Trophoblast cell (in vitro differentiated cells and primary cell): Measurements from ENCODE around the gene UNK.

ENCODE experiments used
- DNase-seq, 2 donors: peaks; one replicate each; pipeline ENCODE4 v3.0.0-alpha.2; 2016
- H2AFZ ChIP-seq: 2 replicates; pipeline ENCODE4 v1.6.1; 2013; ENCODE audit warnings: low read length, moderate library complexity, mild to moderate bottlenecking; ENCODE audit not compliant: insufficient read depth, poor library complexity
- H2AK5ac ChIP-seq: 2 replicates; pipeline ENCODE4 v1.6.1; 2013; ENCODE audit warnings: mild to moderate bottlenecking, low read length
- H2BK120ac ChIP-seq: 2 replicates; pipeline ENCODE4 v1.6.1; 2013; ENCODE audit warnings: low read length, mild to moderate bottlenecking, moderate library complexity; ENCODE audit not compliant: insufficient read depth, poor library complexity
- H2BK12ac ChIP-seq: 2 replicates; pipeline ENCODE4 v1.6.1; 2013; ENCODE audit warnings: mild to moderate bottlenecking, low read length, moderate library complexity
- H2BK5ac ChIP-seq: 2 replicates; pipeline ENCODE4 v1.6.1; 2013; ENCODE audit warnings: low read length, low read depth, moderate library complexity, mild to moderate bottlenecking; ENCODE audit not compliant: poor library complexity
- H3K14ac ChIP-seq: 2 replicates; pipeline ENCODE4 v1.6.1; 2013; ENCODE audit warnings: mild to moderate bottlenecking, low read length
- H3K18ac ChIP-seq: 2 replicates; pipeline ENCODE4 v1.6.1; 2013; ENCODE audit warnings: mild to moderate bottlenecking, low read length
- H3K23ac ChIP-seq: 2 replicates; pipeline ENCODE4 v1.6.1; 2013; ENCODE audit warnings: low read length
- H3K27ac ChIP-seq: 2 replicates; pipeline ENCODE4 v1.5.1; 2013; ENCODE audit warnings: low read depth, mild to moderate bottlenecking, inconsistent platforms, low read length, moderate library complexity
- H3K27me3 ChIP-seq: 2 replicates; pipeline ENCODE4 v1.6.1; 2013; ENCODE audit warnings: inconsistent platforms, mild to moderate bottlenecking, low read length, moderate library complexity; ENCODE audit not compliant: insufficient read depth
- H3K36me3 ChIP-seq, 2 experiments: 1 replicate in 1 of 2; 2 replicates in 1 of 2; pipeline ENCODE4 v1.6.1; 2013; ENCODE audit warnings: low read length in 2 of 2, mild to moderate bottlenecking in 2 of 2, moderate library complexity in 1 of 2; ENCODE audit not compliant: insufficient read depth in 2 of 2, control insufficient read depth in 1 of 2
- H3K4ac ChIP-seq: 2 replicates; pipeline ENCODE4 v1.6.1; 2013; ENCODE audit warnings: low read depth, mild to moderate bottlenecking, low read length, moderate library complexity
- H3K4me1 ChIP-seq, 2 experiments: 1 replicate in 1 of 2; 2 replicates in 1 of 2; pipeline ENCODE4 v1.6.1; 2013; ENCODE audit warnings: low read length in 2 of 2, mild to moderate bottlenecking in 2 of 2, moderate library complexity in 1 of 2; ENCODE audit not compliant: insufficient read depth in 2 of 2, control insufficient read depth in 1 of 2
- H3K4me2 ChIP-seq: 2 replicates; pipeline ENCODE4 v1.6.1; 2013; ENCODE audit warnings: inconsistent platforms, mild to moderate bottlenecking, low read length, moderate library complexity
- H3K4me3 ChIP-seq: 2 replicates; pipeline ENCODE4 v1.5.1; 2013; ENCODE audit warnings: mild to moderate bottlenecking, low read depth, low read length, inconsistent platforms
- H3K79me1 ChIP-seq: one replicate; pipeline ENCODE4 v1.6.1; 2013; ENCODE audit warnings: low read length
- H3K79me2 ChIP-seq: 2 replicates; pipeline ENCODE4 v1.6.1; 2013; ENCODE audit warnings: low read length, mild to moderate bottlenecking; ENCODE audit not compliant: control insufficient read depth, insufficient read depth, poor library complexity
- H3K9ac ChIP-seq: 2 replicates; pipeline ENCODE4 v1.6.1; 2013; ENCODE audit warnings: mild to moderate bottlenecking, low read length
- H3K9me3 ChIP-seq: 2 replicates; pipeline ENCODE4 v1.6.1; 2013; ENCODE audit warnings: low read depth, mild to moderate bottlenecking, control low read depth, inconsistent platforms, low read length; ENCODE audit not compliant: insufficient read depth
- H4K12ac ChIP-seq: 2 replicates; pipeline ENCODE4 v1.6.1; 2013; ENCODE audit warnings: low read depth, mild to moderate bottlenecking, low read length, moderate library complexity
- H4K8ac ChIP-seq: 2 replicates; pipeline ENCODE4 v1.6.1; 2013; ENCODE audit warnings: low read depth, mild to moderate bottlenecking, low read length, moderate library complexity
- H4K91ac ChIP-seq: one replicate; pipeline ENCODE4 v1.6.1; 2013; ENCODE audit warnings: low read depth, mild to moderate bottlenecking, low read length, moderate library complexity
- WGBS: extraction: QIAGEN DNeasy Blood & Tissue Kit; methylation state at CpG from one replicate; pipeline ENCODE4 v1.1.7; 2013; ENCODE audit warnings: missing lambda C conversion rate; ENCODE audit not compliant: insufficient read length, insufficient coverage; ENCODE audit errors: extremely low coverage; 5-methylcytosine and 5-hydroxymethylcytosine counted together

UNK gene

GRCh38 chr17:75765981-75766380 is 18.6 kb upstream of the UNK start:
- peak in 1 of 2 donors; percentile 20 for DNase-seq
- Histone ChIP-seq H3K4me3 (no peak overlapping the region), H3K27ac (no peak overlapping the region)

GRCh38 chr17:75767881-75768280 is 16.7 kb upstream of the UNK start:
- Histone ChIP-seq H3K18ac (no peak overlapping the region), H2AK5ac (no peak overlapping the region), H4K12ac (no peak overlapping the region), H2AFZ (no peak overlapping the region), H3K27me3 (no peaks in the 10 kb centered on the region), H3K4me2 (no peak overlapping the region), H2BK5ac (no peak overlapping the region), H3K9me3 (no peaks in the 10 kb centered on the region), H3K4ac (no peak overlapping the region), H4K91ac (no peak overlapping the region), H3K79me1 (peaks cover 4% of the 10 kb centered on the region), H4K8ac (no peak overlapping the region), H3K4me1 (peaks cover 6 to 10% of the 10 kb centered on the region in 2 experiments), H3K23ac (no peak overlapping the region), H3K36me3 (no peaks in the 10 kb centered on the region), H3K14ac (no peak overlapping the region), H3K27ac (no peak overlapping the region), H2BK12ac (no peak overlapping the region), H3K4me3 (no peak overlapping the region), H3K9ac (no peak overlapping the region), H3K79me2 (peaks cover 3% of the 10 kb centered on the region), H2BK120ac (no peak overlapping the region)
- no peak for DNase-seq
- no CpG with 5 or more reads among the region's 8 CpGs for WGBS

More at GRCh38 chr17:75765981-75766380, 18.6 kb upstream of the UNK start:
- no CpG with 5 or more reads among the region's 4 CpGs for WGBS
- Histone ChIP-seq H3K4me2 (no peak overlapping the region), H3K9me3 (no peaks in the 10 kb centered on the region), H3K27me3 (no peaks in the 10 kb centered on the region), H3K14ac (no peak overlapping the region), H3K4me1 (peaks cover 6 to 10% of the 10 kb centered on the region in 2 experiments), H3K4ac (no peak overlapping the region), H2AFZ (no peak overlapping the region), H2BK5ac (no peak overlapping the region), H4K8ac (no peak overlapping the region), H4K91ac (no peak overlapping the region), H3K36me3 (no peaks in the 10 kb centered on the region), H3K18ac (no peak overlapping the region), H2BK12ac (no peak overlapping the region), H3K9ac (no peak overlapping the region), H2BK120ac (no peak overlapping the region), H3K79me1 (peaks cover 4% of the 10 kb centered on the region), H3K79me2 (peaks cover 3% of the 10 kb centered on the region), H4K12ac (no peak overlapping the region), H2AK5ac (no peak overlapping the region), H3K23ac (no peak overlapping the region)

- Histone ChIP-seq H2BK12ac (no peak overlapping the region), H3K9me3 (no peaks in the 10 kb centered on the region), H3K4me2 (no peak overlapping the region), H3K18ac (no peak overlapping the region), H3K9ac (no peak overlapping the region), H3K79me1 (peaks cover 4% of the 10 kb centered on the region), H3K4me1 (peaks cover 0 to 3% of the 10 kb centered on the region in 2 experiments), H3K4ac (no peak overlapping the region), H4K8ac (no peak overlapping the region), H4K12ac (no peak overlapping the region), H3K23ac (no peak overlapping the region), H3K27ac (no peak overlapping the region), H2BK5ac (no peak overlapping the region), H3K27me3 (no peaks in the 10 kb centered on the region), H2AK5ac (no peak overlapping the region), H3K14ac (no peak overlapping the region), H3K79me2 (peaks cover 3% of the 10 kb centered on the region), H2AFZ (no peak overlapping the region), H3K36me3 (peaks cover 2 to 4% of the 10 kb centered on the region in 2 experiments), H4K91ac (no peak overlapping the region), H2BK120ac (no peak overlapping the region), H3K4me3 (no peak overlapping the region)
- DNase-seq: no peak
- WGBS: no CpG with 5 or more reads among the region's 3 CpGs
These were observed 15.1 kb upstream of the UNK start for GRCh38 chr17:75769536-75769935.

- no peak overlapping the region for H3K4me2 ChIP-seq
- H3K27me3 ChIP-seq: no peaks in the 10 kb centered on the region
- DNase-seq: peak in 1 of 2 donors; percentile 32
- peaks cover 2 to 11% of the 10 kb centered on the region in 2 experiments for H3K36me3 ChIP-seq
- H4K12ac ChIP-seq: no peak overlapping the region
- no peak overlapping the region for H3K4ac ChIP-seq
- no peak overlapping the region for H2AFZ ChIP-seq
- H3K18ac ChIP-seq: no peak overlapping the region
- no CpG with 5 or more reads among the region's 17 CpGs for WGBS
- peaks cover 0 to 5% of the 10 kb centered on the region in 2 experiments for H3K4me1 ChIP-seq
- no peaks in the 10 kb centered on the region for H3K9me3 ChIP-seq
- no peak overlapping the region for H3K23ac ChIP-seq
- H3K14ac ChIP-seq: no peak overlapping the region
- no peak overlapping the region for H2BK5ac ChIP-seq
- H2AK5ac ChIP-seq: no peak overlapping the region
- H3K79me1 ChIP-seq: no peaks in the 10 kb centered on the region
- no peak overlapping the region for H3K4me3 ChIP-seq
- H3K9ac ChIP-seq: no peak overlapping the region
- no peak overlapping the region for H2BK12ac ChIP-seq
- no peak overlapping the region for H4K8ac ChIP-seq
- H3K27ac ChIP-seq: no peak overlapping the region
- no peak overlapping the region for H4K91ac ChIP-seq
- no peak overlapping the region for H2BK120ac ChIP-seq
- H3K79me2 ChIP-seq: no peaks in the 10 kb centered on the region
These were observed 13.0 kb upstream of the UNK start for GRCh38 chr17:75771334-75772281.
